H9 (cell line): Measurements from ENCODE around the gene PYGL. TPM values are rescaled to one million over a fixed set of nuclear protein-coding genes. Genes with fewer than 3 reads are reported as not detected.
"Not testable (repeated sequence)": the region's sequence is repeated elsewhere in the genome, so short reads cannot be mapped to it uniquely, and the experiment has no call there.

Source experiments
- DNase-seq: peaks from one replicate; pipeline ENCODE4 v3.0.0-alpha.2; 2017
- H2AFZ ChIP-seq: one replicate; pipeline ENCODE4 v1.6.1; 2013; ENCODE audit warnings: mild to moderate bottlenecking, low read length, control low read depth, moderate library complexity
- H2AK5ac ChIP-seq: 2 replicates; pipeline ENCODE4 v1.6.1; 2013; ENCODE audit warnings: low read length, control low read depth, mixed read lengths; ENCODE audit not compliant: insufficient read length
- H2BK120ac ChIP-seq: one replicate; pipeline ENCODE4 v1.6.1; 2013; ENCODE audit warnings: low read depth, mild to moderate bottlenecking, low read length, control low read depth, inconsistent platforms; ENCODE audit not compliant: poor library complexity, severe bottlenecking
- H2BK12ac ChIP-seq: 2 replicates; pipeline ENCODE4 v1.6.1; 2013; ENCODE audit warnings: low read length, control low read depth, mixed read lengths, low read depth; ENCODE audit not compliant: insufficient read length
- H2BK15ac ChIP-seq: 2 replicates; pipeline ENCODE4 v1.6.1; 2013; ENCODE audit warnings: low read depth, low read length, control low read depth
- H2BK20ac ChIP-seq: one replicate; pipeline ENCODE4 v1.6.1; 2013; ENCODE audit warnings: low read depth, mild to moderate bottlenecking, low read length, control low read depth, inconsistent platforms; ENCODE audit not compliant: poor library complexity, severe bottlenecking
- H2BK5ac ChIP-seq: 2 replicates; pipeline ENCODE4 v1.6.1; 2013; ENCODE audit warnings: low read length, control low read depth, mixed read lengths; ENCODE audit not compliant: insufficient read length
- H3K14ac ChIP-seq: 2 replicates; pipeline ENCODE4 v1.6.1; 2013; ENCODE audit warnings: low read length, control low read depth; ENCODE audit not compliant: insufficient read depth
- H3K18ac ChIP-seq: 2 replicates; pipeline ENCODE4 v1.6.1; 2013; ENCODE audit warnings: low read depth, mild to moderate bottlenecking, mixed read lengths, low read length, control low read depth; ENCODE audit not compliant: insufficient read length
- H3K23ac ChIP-seq: 2 replicates; pipeline ENCODE4 v1.6.1; 2013; ENCODE audit warnings: low read length, control low read depth, mixed read lengths, low read depth; ENCODE audit not compliant: insufficient read length
- H3K23me2 ChIP-seq: 2 replicates; pipeline ENCODE4 v1.6.1; 2013; ENCODE audit warnings: low read depth, mild to moderate bottlenecking, mixed read lengths, low read length, control low read depth; ENCODE audit not compliant: insufficient read length, poor library complexity, severe bottlenecking
- H3K27ac ChIP-seq: 2 replicates; pipeline ENCODE4 v1.5.1; 2013; ENCODE audit warnings: low read length, control low read depth, mixed read lengths, low read depth; ENCODE audit not compliant: insufficient read length
- H3K27me3 ChIP-seq: 2 replicates; pipeline ENCODE4 v1.6.1; 2013; ENCODE audit warnings: low read length, control low read depth, inconsistent platforms; ENCODE audit not compliant: insufficient read depth
- H3K4ac ChIP-seq: 2 replicates; pipeline ENCODE4 v1.6.1; 2013; ENCODE audit warnings: low read depth, mild to moderate bottlenecking, control low read depth, inconsistent platforms, low read length, moderate library complexity
- H3K4me1 ChIP-seq: 2 replicates; pipeline ENCODE4 v1.6.1; 2013; ENCODE audit warnings: low read length, control low read depth, inconsistent platforms; ENCODE audit not compliant: insufficient read depth
- H3K4me2 ChIP-seq: 2 replicates; pipeline ENCODE4 v1.6.1; 2013; ENCODE audit warnings: low read length, control low read depth, mixed read lengths; ENCODE audit not compliant: insufficient read length, insufficient read depth
- H3K56ac ChIP-seq: 2 replicates; pipeline ENCODE4 v1.6.1; 2013; ENCODE audit warnings: low read depth, mild to moderate bottlenecking, mixed read lengths, low read length, control low read depth; ENCODE audit not compliant: insufficient read length
- H3K79me1 ChIP-seq: 2 replicates; pipeline ENCODE4 v1.6.1; 2013; ENCODE audit warnings: low read depth, mild to moderate bottlenecking, moderate library complexity, low read length, control low read depth, inconsistent platforms; ENCODE audit not compliant: insufficient read depth, poor library complexity, severe bottlenecking
- H3K79me2 ChIP-seq: 2 replicates; pipeline ENCODE4 v1.6.1; 2013; ENCODE audit warnings: low read length, control low read depth, inconsistent platforms; ENCODE audit not compliant: insufficient read depth
- H3K9ac ChIP-seq: 2 replicates; pipeline ENCODE4 v1.6.1; 2013; ENCODE audit warnings: low read length, control low read depth, mixed read lengths; ENCODE audit not compliant: insufficient read length; ENCODE audit errors: extremely low read depth
- H3K9me3 ChIP-seq: one replicate; pipeline ENCODE4 v1.6.1; 2013; ENCODE audit warnings: low read depth, low read length, inconsistent platforms; ENCODE audit not compliant: control insufficient read depth
- H3T11ph ChIP-seq: one replicate; pipeline ENCODE4 v1.6.1; 2013; ENCODE audit warnings: mild to moderate bottlenecking, low read length, control low read depth, inconsistent platforms
- H4K20me1 ChIP-seq: one replicate; pipeline ENCODE4 v1.6.1; 2013; ENCODE audit not compliant: control insufficient read depth, insufficient read length, insufficient read depth
- H4K5ac ChIP-seq: 2 replicates; pipeline ENCODE4 v1.6.1; 2013; ENCODE audit warnings: low read depth, mild to moderate bottlenecking, mixed read lengths, low read length, control low read depth; ENCODE audit not compliant: insufficient read length
- H4K8ac ChIP-seq: replicated peaks from 2 replicates; pipeline ENCODE4 v1.6.1; 2013; ENCODE audit warnings: low read length, control low read depth, mixed read lengths, low read depth; ENCODE audit not compliant: insufficient read length
- H4K91ac ChIP-seq: 2 replicates; pipeline ENCODE4 v1.6.1; 2013; ENCODE audit warnings: low read depth, mild to moderate bottlenecking, moderate library complexity, mixed read lengths, low read length, control low read depth; ENCODE audit not compliant: insufficient read length
- H3K27ac Mint-ChIP-seq, 3 experiments: 2 replicates in 2 of 3; 3 replicates in 1 of 3; pipeline ENCODE4 v1.8.0; 2020 to 2021; ENCODE audit warnings: mixed read lengths in 3 of 3, mild to moderate bottlenecking in 1 of 3, moderate library complexity in 1 of 3
- H3K27me3 Mint-ChIP-seq: 2 replicates; pipeline ENCODE4 v1.8.0; 2021; ENCODE audit warnings: low read depth, mild to moderate bottlenecking, moderate library complexity, mixed read lengths
- H3K36me3 Mint-ChIP-seq, 3 experiments: 2 replicates in 2 of 3; 3 replicates in 1 of 3; pipeline ENCODE4 v1.8.0; 2020 to 2021; ENCODE audit warnings: low read depth in 3 of 3, mixed read lengths in 3 of 3; ENCODE audit not compliant: insufficient read depth in 1 of 3
- H3K4me1 Mint-ChIP-seq, 2 experiments: 2 replicates each; pipeline ENCODE4 v1.8.0; 2020; ENCODE audit warnings: mixed read lengths in 2 of 2
- H3K4me3 Mint-ChIP-seq, 2 experiments: 2 replicates in 1 of 2; 3 replicates in 1 of 2; pipeline ENCODE4 v1.8.0; 2020 to 2021; ENCODE audit warnings: mild to moderate bottlenecking in 2 of 2, mixed read lengths in 2 of 2, moderate library complexity in 1 of 2
- H3K9me3 Mint-ChIP-seq, 2 experiments: 2 replicates in 1 of 2; 3 replicates in 1 of 2; pipeline ENCODE4 v1.8.0; 2020; ENCODE audit warnings: mild to moderate bottlenecking in 2 of 2, mixed read lengths in 2 of 2, moderate library complexity in 1 of 2
- WGBS: extraction: QIAGEN DNeasy Blood & Tissue Kit; methylation state at CpG from one replicate; pipeline ENCODE4 v1.1.7; 2013; ENCODE audit warnings: missing lambda C conversion rate, low lambda C conversion rate, mixed read lengths; ENCODE audit not compliant: insufficient read length; ENCODE audit errors: extremely low coverage; 5-methylcytosine and 5-hydroxymethylcytosine counted together
- total RNA-seq: library from RNA; stranded (reverse); gene quantifications from 2 replicates; pipeline ENCODE4 v1.2.1, GENCODE V29; 2021

The PYGL gene
- total RNA-seq, 1 experiment from 2014 or later, result 53.8 TPM

- peaks cover 5 to 18% (median 13%) of the 10 kb centered on the region in 3 experiments for H3K36me3 Mint-ChIP-seq
- H3K4me3 Mint-ChIP-seq, result peak overlapping the region in 1 of 2 experiments; percentile 57; a peak in 2 of 5 replicates
- H2BK12ac ChIP-seq, H3K79me1 ChIP-seq, H2BK15ac ChIP-seq, H3K23ac ChIP-seq, H3K23me2 ChIP-seq, H3K79me2 ChIP-seq, H3K56ac ChIP-seq, DNase-seq, H3K4ac ChIP-seq, H3K27me3 Mint-ChIP-seq, H4K20me1 ChIP-seq, H4K91ac ChIP-seq, H3K18ac ChIP-seq, H2BK120ac ChIP-seq, H2AK5ac ChIP-seq, H2BK20ac ChIP-seq, H2AFZ ChIP-seq, H2BK5ac ChIP-seq, H4K8ac ChIP-seq, H3K27me3 ChIP-seq, H3K14ac ChIP-seq, H3K4me2 ChIP-seq, H4K5ac ChIP-seq, H3K9me3 ChIP-seq, H3K9ac ChIP-seq, H3T11ph ChIP-seq: not testable (repeated sequence)
- Histone ChIP-seq H3K27ac (peak overlapping the region; percentile 90), H3K4me1 (peaks cover 14% of the 10 kb centered on the region; the same call in 1 of the 2 replicates)
- peak overlapping the region; percentile 46 to 89 (median 63); a peak in 5 of 7 replicates for H3K27ac Mint-ChIP-seq
- H3K9me3 Mint-ChIP-seq, result peaks cover 13 to 16% of the 10 kb centered on the region in 2 experiments
- WGBS, result no CpG with 5 or more reads among the region's 7 CpGs
- H3K4me1 Mint-ChIP-seq, result peaks cover 54 to 61% of the 10 kb centered on the region in 2 experiments
Measured at GRCh38 chr14:50896421-50896820, 47.9 kb downstream of the PYGL start.
